HG03196 (cell line): ENCODE data around the gene ATP1B1.

Experiments used
- ATAC-seq: cut with Tn5 transposase; IDR thresholded peaks from one replicate; pipeline ENCODE4 v1.9.1; 2021; ENCODE audit not compliant: unreplicated experiment

ATP1B1 gene

GRCh38 chr1:169106095-169106920 is at the start of gene ATP1B1:
ATP1B1 (plus strand) TSS chr1:169106690; CDS start chr1:169106830, 140 bp downstream.
- ATAC-seq, result peak; percentile 83

- no peak for ATAC-seq
These were observed 47.1 kb upstream of the ATP1B1 start for GRCh38 chr1:169059421-169059820.

DNA sequence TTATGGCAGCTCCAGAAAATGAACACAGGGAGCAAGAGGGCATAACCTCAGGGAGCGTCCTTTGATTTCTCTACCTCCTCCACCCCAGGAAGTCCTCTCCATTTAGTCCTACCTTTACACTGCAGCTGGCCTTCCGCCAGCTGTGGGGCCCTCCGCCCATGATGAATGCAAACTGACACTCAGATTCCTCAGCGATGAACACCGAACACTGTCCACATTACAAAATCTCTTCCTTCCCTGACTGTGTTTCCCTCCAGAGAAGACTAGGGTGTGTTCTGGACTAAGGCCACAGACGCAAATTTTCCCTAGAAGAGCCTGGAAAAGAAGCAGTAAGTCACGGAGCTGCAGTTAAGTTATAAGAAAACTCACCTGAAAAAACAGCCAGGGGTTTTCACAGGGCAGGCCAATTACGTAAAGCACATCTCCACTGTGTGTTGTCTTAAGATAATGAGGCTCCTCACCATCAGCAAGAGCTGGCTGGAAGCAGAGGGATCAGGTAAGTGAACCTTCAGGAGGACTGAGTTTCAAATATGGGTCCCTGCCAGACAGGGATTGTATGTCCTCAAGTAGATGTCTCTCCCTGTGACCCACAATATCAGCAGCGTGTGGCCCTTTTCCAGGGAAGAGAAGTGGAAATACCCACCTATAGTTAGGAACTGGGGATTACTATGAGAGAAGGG is 46.3 kb upstream of the ATP1B1 start:
- ATAC-seq, result no peak

GRCh38 chr1:169060919-169061639 is 45.4 kb upstream of the ATP1B1 start:
- no peak for ATAC-seq

GRCh38 chr1:169062152-169062551 is 44.3 kb upstream of the ATP1B1 start:
- ATAC-seq, result no peak

DNA sequence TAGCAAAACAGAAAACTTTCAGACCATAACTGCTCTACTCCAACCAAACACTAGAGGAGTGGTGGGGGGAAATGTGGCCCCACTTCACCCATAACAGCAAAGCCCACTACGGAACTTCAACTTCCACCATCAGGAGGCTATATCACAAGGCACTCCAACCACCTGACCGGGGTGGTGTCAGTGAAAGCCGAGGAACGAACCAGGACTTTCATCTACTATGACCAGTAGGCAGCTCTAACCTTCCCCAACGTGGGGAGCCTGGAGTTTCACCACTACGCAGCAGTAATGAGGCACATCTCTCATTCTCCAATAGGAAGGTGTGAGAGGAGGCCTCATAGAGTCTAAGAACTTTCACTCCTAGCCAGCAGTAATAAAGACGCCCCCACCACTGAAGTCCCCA is 42.4 kb upstream of the ATP1B1 start:
- ATAC-seq, result no peak

DNA sequence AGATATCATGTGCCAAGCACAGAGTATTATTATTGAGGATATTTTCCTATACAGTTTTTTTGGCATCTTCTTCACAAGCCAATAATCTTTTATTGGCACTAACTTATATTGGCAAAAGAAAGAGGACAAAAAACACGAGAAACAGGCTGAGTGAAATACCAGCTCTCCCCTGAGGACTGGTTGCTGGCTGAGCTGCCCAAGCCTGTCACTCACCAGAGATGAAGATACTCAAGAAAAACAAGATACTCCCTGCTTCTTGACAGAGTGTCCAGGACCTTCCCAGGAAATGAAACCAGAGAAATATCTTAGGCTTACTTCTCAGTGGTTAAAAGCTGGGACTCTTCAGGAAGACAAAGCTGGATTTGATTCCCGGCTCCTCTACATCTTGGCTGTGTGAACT is 35.9 kb upstream of the ATP1B1 start:
- ATAC-seq, result no peak

- ATAC-seq, result no peak
These were observed 35.5 kb upstream of the ATP1B1 start for GRCh38 chr1:169070958-169071357.

DNA sequence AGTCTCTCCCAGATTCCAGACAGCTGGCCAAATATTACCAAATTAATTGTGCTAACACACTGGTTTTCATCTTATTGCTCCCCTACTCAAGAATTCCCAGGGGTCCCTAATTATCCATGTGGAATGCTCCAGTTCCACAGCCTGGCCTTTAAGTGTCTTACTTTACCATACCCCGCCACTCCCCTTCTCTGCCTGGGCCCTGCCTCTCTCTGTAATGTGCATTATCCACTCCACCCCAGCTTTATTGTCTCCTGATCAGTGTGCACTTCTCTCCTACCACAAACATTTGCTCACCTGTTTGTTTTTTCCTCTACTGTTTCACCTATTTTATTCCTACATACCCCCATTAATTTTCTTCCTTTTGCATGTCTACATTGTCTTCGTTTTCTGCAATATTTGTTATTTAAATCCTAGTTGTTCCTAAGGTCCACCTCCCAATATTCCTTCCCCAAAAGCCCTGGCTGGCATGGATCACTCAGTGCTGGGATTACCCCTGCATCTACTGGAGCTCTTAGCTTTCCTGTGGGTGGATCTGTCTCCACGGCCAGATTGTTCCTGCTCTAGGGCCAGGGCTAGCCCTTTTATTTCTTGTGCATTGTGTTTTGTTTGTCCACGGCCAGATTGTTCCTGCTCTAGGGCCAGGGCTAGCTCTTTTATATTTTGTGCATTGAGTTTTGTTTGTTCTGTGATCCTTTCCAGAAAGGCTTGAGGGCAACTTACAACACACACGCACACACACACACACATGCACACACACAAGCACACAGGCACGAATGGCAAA is 33.4 kb upstream of the ATP1B1 start:
- no peak for ATAC-seq

DNA sequence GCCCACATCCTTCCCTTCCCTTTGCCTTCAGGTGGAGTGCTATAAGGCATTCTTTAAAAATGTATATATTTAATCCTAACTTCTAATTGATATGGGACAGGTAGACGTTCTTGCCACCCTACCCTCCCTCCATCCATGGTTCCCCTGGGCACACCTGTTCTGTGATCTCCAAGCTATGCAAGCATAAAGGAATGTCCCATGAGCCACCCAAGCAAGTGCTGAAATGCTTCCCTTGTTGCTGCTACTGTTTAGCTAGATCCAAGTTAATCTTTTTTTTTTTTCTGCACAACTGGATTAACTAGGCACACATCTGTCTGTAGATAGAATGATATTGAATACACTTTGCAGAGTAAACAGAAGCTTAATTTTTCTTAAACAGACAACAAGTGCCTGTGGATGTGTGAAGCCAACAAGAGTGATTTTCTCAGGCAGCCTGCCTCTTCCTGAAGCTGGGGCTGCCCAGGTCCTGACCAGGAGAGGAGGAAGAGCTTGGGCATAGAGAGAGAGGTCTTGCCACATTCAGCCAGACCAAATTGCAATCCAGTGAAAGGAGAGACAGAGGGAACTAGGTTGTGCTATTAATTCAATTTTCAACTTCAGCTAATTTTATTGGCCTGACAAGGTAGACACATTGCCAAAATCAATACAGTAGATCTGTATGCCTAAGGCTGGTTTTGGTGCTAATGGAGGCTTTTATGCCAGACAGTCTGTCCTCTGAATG is 28.2 kb upstream of the ATP1B1 start:
- ATAC-seq, result no peak

DNA sequence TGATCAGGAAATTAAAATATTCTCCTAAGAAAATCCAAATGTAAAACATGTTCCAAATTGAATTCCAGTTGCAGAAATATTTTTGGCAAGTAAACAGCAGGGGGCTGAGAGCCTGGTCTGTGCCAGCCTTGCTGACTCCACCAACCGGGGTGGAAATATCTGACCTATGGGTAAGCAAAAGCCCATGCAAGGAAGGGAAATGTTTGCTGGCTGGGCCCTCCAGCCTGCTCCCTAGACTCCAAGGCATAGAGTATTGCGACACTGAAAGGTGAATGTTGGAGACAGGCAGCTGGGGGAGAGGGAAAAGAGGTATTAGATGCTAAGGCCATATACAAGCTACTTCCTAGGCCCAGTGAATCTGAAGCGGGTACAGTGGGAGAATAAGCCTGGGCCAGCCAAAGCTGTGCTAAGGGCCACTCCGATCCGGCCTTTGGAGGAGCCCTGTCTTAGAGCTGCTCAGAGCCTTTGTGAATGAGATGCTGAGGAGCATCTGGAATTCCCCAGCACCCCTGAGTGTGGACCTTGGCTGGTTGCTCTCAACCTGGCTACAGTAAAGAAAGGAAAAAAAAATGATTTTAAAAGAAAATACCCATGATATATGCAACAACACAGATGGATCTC is 24.9 kb upstream of the ATP1B1 start:
- no peak for ATAC-seq

DNA sequence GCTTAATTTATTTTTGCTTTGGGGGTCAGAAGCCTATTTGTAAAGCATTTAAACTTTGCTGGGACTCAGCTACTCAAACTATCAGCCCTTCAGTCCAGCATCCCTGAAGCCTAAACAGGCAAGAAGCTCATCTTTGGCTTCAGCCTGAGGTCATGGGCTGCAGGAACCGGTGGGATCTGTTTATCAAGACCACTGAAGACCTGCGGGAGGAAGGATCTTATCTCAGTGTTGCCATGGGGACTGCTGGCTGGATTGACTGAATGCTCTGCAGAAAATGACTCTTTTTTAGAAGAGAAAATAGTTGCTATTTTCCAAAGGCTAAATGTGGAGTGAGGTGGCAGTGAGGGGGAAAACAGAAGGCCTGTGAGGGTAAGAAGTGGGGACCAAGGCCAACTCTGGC is 20.6 kb upstream of the ATP1B1 start:
- ATAC-seq, result no peak

- ATAC-seq, result no peak
These were observed 19.7 kb upstream of the ATP1B1 start for GRCh38 chr1:169086603-169087455.

- ATAC-seq, result no peak
These were observed 18.6 kb upstream of the ATP1B1 start for GRCh38 chr1:169087876-169088275.

DNA sequence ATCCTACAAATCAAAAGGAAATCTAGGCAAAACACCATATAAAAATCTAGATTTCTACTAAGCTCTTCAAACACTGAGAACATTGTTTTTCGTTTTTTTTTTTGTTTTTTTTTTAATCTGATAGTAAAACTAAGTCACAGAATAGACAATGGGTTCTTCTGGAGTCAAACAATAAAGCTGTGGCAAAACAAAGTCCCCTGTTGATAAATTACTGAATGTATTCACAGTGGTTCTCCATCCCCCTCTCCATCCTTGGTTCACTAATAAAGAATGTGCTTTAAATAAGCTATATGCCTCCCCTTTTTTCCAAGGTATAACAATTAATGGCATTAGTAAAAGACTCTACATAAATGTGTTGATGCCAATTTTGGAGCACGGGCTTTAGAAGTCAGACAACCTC is 16.7 kb upstream of the ATP1B1 start:
- no peak for ATAC-seq

DNA sequence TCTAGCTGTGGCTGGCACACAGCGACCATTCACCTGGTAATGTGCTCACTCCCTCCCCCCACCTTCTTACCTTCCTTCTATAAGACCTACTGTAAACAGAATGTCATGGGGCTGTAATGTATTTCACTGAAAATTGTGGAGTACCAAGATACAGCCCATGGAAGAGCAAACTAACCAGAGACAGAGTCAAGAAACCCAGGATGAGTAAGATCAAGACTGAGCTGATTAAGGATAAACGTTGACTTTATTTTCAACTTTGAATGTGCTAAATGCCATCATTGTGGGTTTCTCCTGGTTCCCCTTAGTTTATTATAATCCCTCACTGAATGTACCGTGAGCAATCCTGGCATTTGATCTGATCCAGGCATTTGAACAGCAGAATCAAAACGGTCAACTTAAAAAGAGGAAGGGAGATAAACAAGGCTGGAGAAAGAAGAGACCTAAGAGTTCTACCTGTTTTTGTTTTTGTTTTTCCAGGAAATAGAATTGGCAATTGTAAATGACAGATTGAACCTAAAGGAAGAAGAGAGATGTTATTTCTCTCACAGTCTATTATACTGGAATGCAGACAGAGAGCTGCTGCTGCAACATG is 16.1 kb upstream of the ATP1B1 start:
- no peak for ATAC-seq

DNA sequence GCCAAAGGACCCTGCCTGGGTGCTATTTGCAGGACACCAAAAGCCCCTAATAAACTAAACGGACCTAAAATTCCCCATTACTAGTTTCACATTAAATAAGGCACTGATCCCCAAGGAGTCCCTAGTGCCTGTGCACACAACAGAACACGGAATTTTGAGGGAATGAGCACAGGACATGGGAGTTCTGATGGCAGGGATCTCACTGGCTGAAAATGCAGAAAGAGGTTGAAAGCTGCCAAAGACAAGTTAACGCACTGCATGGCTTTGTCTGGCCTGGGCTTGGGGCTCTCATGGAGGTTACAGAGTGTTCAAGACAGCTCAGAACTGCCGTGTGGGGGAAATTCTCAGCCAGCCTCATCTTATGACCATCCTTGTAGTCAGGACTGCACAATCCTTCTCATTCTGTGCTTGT is 15.6 kb upstream of the ATP1B1 start:
- ATAC-seq, result no peak

DNA sequence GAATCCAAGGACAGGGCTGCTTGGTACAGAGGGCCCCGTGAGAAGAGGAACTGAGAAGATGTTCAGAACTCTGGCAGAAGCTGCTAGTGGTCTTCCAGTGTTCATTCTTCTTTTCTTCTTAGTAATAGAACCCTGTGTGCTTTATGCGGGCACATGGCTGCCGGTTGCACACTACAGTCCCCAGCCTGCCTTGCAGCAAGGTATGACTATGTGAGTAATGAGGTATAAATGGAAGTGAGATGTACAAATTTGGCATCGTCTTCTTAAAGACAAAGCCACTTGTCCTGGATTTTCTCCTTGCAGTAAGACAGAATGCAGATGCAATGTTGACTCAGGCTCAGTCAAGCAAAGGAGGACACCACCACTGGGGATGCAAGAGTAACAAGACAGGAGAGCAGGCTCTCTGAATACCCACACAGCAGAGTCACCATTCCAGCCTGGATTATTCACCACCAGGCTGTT is 15.0 kb upstream of the ATP1B1 start:
- peak; percentile 56 for ATAC-seq

- ATAC-seq, result no peak
These were observed 14.1 kb upstream of the ATP1B1 start for GRCh38 chr1:169092399-169092798.
